CD4-positive, CD25-positive, alpha-beta regulatory T cell (primary cell): Measurements from ENCODE around the gene FRMPD2. TPM values are rescaled to one million over a fixed set of nuclear protein-coding genes. Genes with fewer than 3 reads are reported as not detected.
"Not testable (repeated sequence)": the region's sequence is repeated elsewhere in the genome, so short reads cannot be mapped to it uniquely, and the experiment has no call there.

Experiments used
- ATAC-seq, 2 donors: fragments of 150-1000 bp; cut with Tn5 transposase; one replicate each; pipeline ENCODE4 v1.10.0; 2021; ENCODE audit warnings: low read depth in 2 of 2, moderate number of reproducible peaks in 2 of 2, moderate library complexity in 1 of 2
- DNase-seq, 3 donors: peaks; one replicate each; pipeline versions ENCODE4 v3.0.0 to v3.0.0-alpha.2; 2012 to 2022; ENCODE audit warnings: mixed read lengths in 1 of 3
- H3K27ac ChIP-seq: one replicate; pipeline ENCODE4 v1.7.0; 2013; ENCODE audit warnings: mild to moderate bottlenecking, low read length; ENCODE audit not compliant: insufficient read depth, poor library complexity, severe bottlenecking
- H3K27me3 ChIP-seq: one replicate; pipeline ENCODE4 v1.7.0; 2013; ENCODE audit warnings: low read length; ENCODE audit not compliant: control insufficient read depth, insufficient read depth
- H3K36me3 ChIP-seq: one replicate; pipeline ENCODE4 v1.7.0; 2013; ENCODE audit warnings: mild to moderate bottlenecking, low read length, moderate library complexity; ENCODE audit not compliant: control insufficient read depth, insufficient read depth
- H3K4me1 ChIP-seq: 2 replicates; pipeline ENCODE4 v1.7.0; 2013; ENCODE audit warnings: mild to moderate bottlenecking, low read length; ENCODE audit not compliant: insufficient read depth, control insufficient read depth, poor library complexity, severe bottlenecking
- H3K4me3 ChIP-seq: one replicate; pipeline ENCODE4 v1.7.0; 2013; ENCODE audit warnings: low read depth, mild to moderate bottlenecking, low read length, moderate library complexity
- H3K9me3 ChIP-seq, 2 experiments: 1 replicate in 1 of 2; 2 replicates in 1 of 2; pipeline ENCODE4 v1.7.0; 2013; ENCODE audit warnings: low read length in 2 of 2, mild to moderate bottlenecking in 1 of 2, moderate library complexity in 1 of 2; ENCODE audit not compliant: control insufficient read depth in 2 of 2
- H3K27ac Mint-ChIP-seq, 3 donors: one replicate each; pipeline ENCODE4 v1.8.0; 2020 to 2022; ENCODE audit warnings: mild to moderate bottlenecking in 3 of 3, mixed read lengths in 3 of 3, moderate library complexity in 2 of 3
- H3K27me3 Mint-ChIP-seq: one replicate; pipeline ENCODE4 v1.8.0; 2022; ENCODE audit warnings: mild to moderate bottlenecking, mixed read lengths
- H3K36me3 Mint-ChIP-seq: one replicate; pipeline ENCODE4 v1.8.0; 2020; ENCODE audit warnings: mixed read lengths
- H3K4me1 Mint-ChIP-seq, 4 donors: one replicate each; pipeline ENCODE4 v1.8.0; 2020 to 2022; ENCODE audit warnings: mixed read lengths in 4 of 4, mild to moderate bottlenecking in 1 of 4
- H3K4me3 Mint-ChIP-seq, 4 donors: one replicate each; pipeline ENCODE4 v1.8.0; 2020 to 2022; ENCODE audit warnings: mild to moderate bottlenecking in 4 of 4, mixed read lengths in 4 of 4, moderate library complexity in 3 of 4
- H3K9me3 Mint-ChIP-seq, 7 donors: one replicate each; pipeline ENCODE4 v1.8.0; 2020 to 2022; ENCODE audit warnings: mixed read lengths in 7 of 7, mild to moderate bottlenecking in 3 of 7, moderate library complexity in 2 of 7
- polyA plus RNA-seq, 4 donors: library from polyadenylated mRNA; unstranded; fragments of 300-500 nt; fragmentation: Illumina TruSeq; gene quantifications; one replicate each; pipeline ENCODE4 v1.2.3, GENCODE V29; 2021
- total RNA-seq: library from RNA; stranded (reverse); gene quantifications from one replicate; pipeline ENCODE4 v1.2.3, GENCODE V29; 2022

The FRMPD2 gene
- total and polyA plus RNA-seq, 5 donors from 2014 or later = not detected

DNA sequence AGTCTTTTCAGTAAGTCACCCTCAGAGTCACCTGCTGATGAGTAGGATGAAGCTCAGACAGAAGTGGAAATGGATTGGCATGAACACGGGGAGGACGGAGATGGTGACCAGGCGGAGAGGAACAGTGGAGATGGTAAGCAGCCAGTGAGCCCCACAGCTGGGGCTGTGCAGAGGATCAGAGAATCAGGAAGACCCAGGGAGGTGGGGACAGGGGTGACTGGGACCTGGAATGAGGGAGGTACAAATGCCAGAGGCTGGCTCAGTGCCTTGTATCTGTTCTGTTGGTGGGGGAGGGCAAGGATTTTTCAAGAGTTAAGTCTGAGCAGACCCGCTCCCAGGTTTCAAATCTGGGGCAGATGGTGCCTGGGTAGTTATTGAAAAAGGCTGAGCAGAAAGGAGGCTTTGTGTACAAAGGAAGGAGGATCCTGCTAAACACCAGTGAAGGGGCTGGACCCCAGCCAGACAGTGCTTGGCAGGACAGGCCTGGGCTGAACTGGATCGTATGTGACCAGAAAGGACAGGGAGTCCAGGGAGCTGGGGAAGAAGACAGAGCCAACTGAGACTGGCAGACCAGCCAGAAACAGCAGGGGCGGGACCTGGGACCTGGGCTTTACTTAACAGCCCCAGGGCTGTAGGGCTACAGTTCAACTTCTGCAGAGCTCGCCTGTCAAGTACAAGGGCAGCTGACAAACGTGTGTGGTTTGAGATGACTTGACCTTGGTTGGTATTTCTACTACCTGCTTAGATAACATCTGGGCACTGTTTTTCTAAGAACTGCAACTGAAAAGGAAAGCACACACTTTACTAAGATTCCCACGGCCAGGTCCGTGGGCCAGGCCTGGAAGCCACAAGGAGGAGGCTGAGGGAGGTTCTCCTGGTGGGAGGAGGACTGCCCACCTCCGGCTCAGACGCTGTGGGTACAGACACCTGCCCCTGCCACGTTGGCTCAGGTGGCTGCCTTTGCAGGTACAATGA is 13.2 kb upstream of the FRMPD2 start:
- no peaks in the 10 kb centered on the region for H3K4me1 ChIP-seq
- Mint-ChIP-seq H3K4me3 (no peak overlapping the region), H3K27ac (peak overlapping the region in 2 of 3 donors; percentile 16 to 78), H3K36me3 (peaks cover 6% of the 10 kb centered on the region), H3K4me1 (peaks cover 0 to 17% (median 3%) of the 10 kb centered on the region in 4 donors), H3K27me3 (peaks cover 10% of the 10 kb centered on the region), H3K9me3 (peaks cover 0 to 9% (median 2%) of the 10 kb centered on the region in 7 donors)
- H3K9me3 ChIP-seq = peaks cover 0 to 6% of the 10 kb centered on the region in 2 experiments
- no peak overlapping the region for H3K4me3 ChIP-seq
- peak in 1 of 3 donors; percentile 61 for DNase-seq
- H3K27me3 ChIP-seq = peaks cover 3% of the 10 kb centered on the region
- no peak overlapping the region for H3K27ac ChIP-seq
- ATAC-seq = no peak
- no peaks in the 10 kb centered on the region for H3K36me3 ChIP-seq

DNA sequence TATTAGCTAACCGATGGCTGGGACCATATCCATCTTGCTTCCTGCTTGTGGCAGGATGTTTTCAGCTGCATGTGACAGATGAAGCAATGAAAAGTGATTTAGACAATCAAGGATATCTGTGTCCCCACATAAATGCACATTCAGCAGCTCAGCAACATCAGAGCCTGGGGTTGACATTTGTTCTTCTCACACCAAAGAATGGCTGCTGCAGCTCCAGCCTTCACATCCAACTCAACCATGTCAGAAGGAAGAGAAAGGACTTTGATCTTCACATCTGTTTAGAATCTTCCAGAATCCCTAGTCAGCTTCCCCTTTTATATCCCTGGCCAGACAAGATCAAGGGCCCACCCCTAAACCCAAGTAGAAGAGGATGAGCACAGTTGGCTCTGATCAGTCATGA is 11.9 kb upstream of the FRMPD2 start:
- DNase-seq (no peak), ATAC-seq (no peak)
- Histone ChIP-seq H3K4me1 (no peaks in the 10 kb centered on the region), H3K9me3 (peaks cover 0 to 6% of the 10 kb centered on the region in 2 experiments), H3K36me3 (no peaks in the 10 kb centered on the region), H3K27me3 (peaks cover 3% of the 10 kb centered on the region), H3K4me3 (no peak overlapping the region), H3K27ac (no peak overlapping the region)
- H3K4me3 Mint-ChIP-seq = no peak overlapping the region
- H3K4me1 Mint-ChIP-seq = peaks cover 0 to 17% (median 3%) of the 10 kb centered on the region in 4 donors
- peaks cover 6% of the 10 kb centered on the region for H3K36me3 Mint-ChIP-seq
- H3K27me3 Mint-ChIP-seq = peaks cover 10% of the 10 kb centered on the region
- H3K9me3 Mint-ChIP-seq = peaks cover 0 to 9% (median 2%) of the 10 kb centered on the region in 7 donors
- H3K27ac Mint-ChIP-seq = no peak overlapping the region

DNA sequence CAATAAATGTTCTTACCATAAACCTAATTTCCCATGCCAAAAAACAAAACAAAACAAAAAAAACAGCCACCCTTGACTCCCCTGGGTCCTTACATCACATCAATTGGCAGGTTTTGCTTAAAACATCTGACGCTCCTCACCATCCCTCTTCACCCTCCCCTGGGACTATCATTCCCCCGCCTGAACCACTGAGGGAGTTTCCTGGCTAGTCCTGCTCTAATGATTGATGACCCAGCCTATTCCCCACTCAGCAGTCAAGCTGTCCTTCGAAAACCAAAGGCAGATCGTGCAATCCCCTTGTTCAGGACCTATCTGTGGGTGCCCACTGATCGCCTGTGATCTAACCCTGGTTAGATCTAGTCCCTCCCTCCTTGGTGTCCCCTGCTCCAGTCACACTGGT is 11.2 kb upstream of the FRMPD2 start:
- Mint-ChIP-seq H3K4me3 (no peak overlapping the region), H3K36me3 (peaks cover 6% of the 10 kb centered on the region), H3K27me3 (peaks cover 13% of the 10 kb centered on the region), H3K4me1 (peaks cover 0 to 17% (median 3%) of the 10 kb centered on the region in 4 donors), H3K27ac (no peak overlapping the region), H3K9me3 (peaks cover 0 to 14% (median 2%) of the 10 kb centered on the region in 7 donors)
- Histone ChIP-seq H3K4me3 (no peak overlapping the region), H3K27me3 (peaks cover 3% of the 10 kb centered on the region), H3K4me1 (no peaks in the 10 kb centered on the region), H3K9me3 (peaks cover 0 to 6% of the 10 kb centered on the region in 2 experiments), H3K36me3 (no peaks in the 10 kb centered on the region), H3K27ac (no peak overlapping the region)
- ATAC-seq (no peak), DNase-seq (no peak)

DNA sequence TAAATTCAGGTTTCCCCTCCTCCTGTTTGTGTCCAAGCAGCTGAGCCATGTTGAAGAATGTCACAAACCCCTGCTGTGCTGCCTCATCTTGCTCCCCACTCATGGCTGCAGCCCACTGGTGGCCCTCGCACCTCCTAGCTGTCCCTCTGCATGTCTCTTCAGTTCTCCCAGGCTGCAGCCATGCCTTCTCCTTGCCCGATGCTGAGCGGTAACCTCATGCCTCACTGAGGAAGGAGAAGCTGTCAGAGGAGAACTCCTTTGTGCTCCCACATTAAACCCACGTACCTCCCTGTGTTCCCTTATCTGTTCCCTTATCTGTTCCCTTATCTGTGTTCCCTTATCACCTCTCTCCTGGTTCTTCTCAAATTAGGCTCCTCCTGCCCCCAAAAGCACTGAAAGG is 10.3 kb upstream of the FRMPD2 start:
- Histone ChIP-seq H3K36me3 (no peaks in the 10 kb centered on the region), H3K9me3 (peaks cover 0 to 6% of the 10 kb centered on the region in 2 experiments), H3K27me3 (peaks cover 3% of the 10 kb centered on the region), H3K4me3 (no peak overlapping the region), H3K4me1 (no peaks in the 10 kb centered on the region), H3K27ac (no peak overlapping the region)
- peaks cover 13% of the 10 kb centered on the region for H3K27me3 Mint-ChIP-seq
- H3K9me3 Mint-ChIP-seq = peaks cover 0 to 14% (median 2%) of the 10 kb centered on the region in 7 donors
- H3K36me3 Mint-ChIP-seq = peaks cover 6% of the 10 kb centered on the region
- H3K4me1 Mint-ChIP-seq = peaks cover 0 to 15% (median 2%) of the 10 kb centered on the region in 4 donors
- H3K4me3 Mint-ChIP-seq = no peak overlapping the region
- DNase-seq (no peak), ATAC-seq (no peak)
- H3K27ac Mint-ChIP-seq = no peak overlapping the region

DNA sequence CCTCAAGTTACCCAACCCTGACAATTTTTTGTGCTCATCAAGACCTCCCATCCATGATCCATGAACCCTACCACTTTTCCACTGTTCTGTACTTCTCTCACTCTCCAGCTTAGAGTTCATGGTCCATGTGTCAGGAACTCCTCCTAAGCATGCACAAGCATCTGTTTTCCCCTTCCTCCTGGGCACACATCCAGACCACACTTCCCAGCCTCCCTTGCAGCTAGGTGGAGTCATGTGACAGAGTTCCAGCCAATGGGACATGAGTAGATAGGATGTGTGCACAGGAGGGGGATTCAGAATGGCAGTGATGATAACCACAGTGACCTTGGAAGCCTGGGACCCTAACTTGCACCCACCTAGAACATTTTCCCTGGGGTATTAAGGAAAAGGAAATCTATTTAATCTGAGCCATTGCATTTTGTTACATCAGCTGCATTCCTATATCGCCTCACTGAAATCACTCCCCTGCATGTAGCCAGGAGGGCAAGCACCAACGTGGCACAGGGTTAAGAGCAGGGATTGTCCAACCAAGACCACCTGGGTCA is 9.6 kb upstream of the FRMPD2 start:
- Mint-ChIP-seq H3K36me3 (peaks cover 6% of the 10 kb centered on the region), H3K27me3 (peaks cover 13% of the 10 kb centered on the region), H3K4me1 (peaks cover 0 to 11% (median 0%) of the 10 kb centered on the region in 4 donors), H3K27ac (no peak overlapping the region), H3K9me3 (peaks cover 0 to 14% (median 2%) of the 10 kb centered on the region in 7 donors), H3K4me3 (no peak overlapping the region)
- H3K27ac ChIP-seq = no peak overlapping the region
- H3K36me3 ChIP-seq = no peaks in the 10 kb centered on the region
- no peak overlapping the region for H3K4me3 ChIP-seq
- no peaks in the 10 kb centered on the region for H3K4me1 ChIP-seq
- H3K27me3 ChIP-seq = peaks cover 3% of the 10 kb centered on the region
- ATAC-seq = no peak
- peaks cover 0 to 6% of the 10 kb centered on the region in 2 experiments for H3K9me3 ChIP-seq
- no peak for DNase-seq

DNA sequence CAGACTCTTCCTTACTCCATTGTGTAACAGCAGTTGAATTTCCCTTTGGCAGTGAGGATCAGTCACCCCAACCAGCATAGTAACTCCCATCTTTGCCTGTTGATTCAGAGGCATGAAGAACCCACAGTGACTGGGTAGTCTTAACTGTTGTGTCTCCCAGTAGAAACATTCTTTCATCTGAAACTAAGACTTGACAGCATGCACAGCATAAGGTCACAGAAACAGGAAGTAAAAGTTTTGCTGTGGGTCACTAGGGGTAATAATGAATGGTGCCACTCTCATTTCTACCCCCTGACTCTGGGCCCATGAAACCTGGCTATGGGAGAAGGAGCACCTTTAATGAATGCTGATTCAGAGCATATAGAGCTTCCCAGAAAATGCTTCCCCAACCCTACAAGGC is 8.3 kb upstream of the FRMPD2 start:
- ATAC-seq = no peak
- no peak for DNase-seq
- no peaks in the 10 kb centered on the region for H3K4me1 ChIP-seq
- no peaks in the 10 kb centered on the region for H3K36me3 ChIP-seq
- peaks cover 0 to 6% of the 10 kb centered on the region in 2 experiments for H3K9me3 ChIP-seq
- Mint-ChIP-seq H3K9me3 (peaks cover 0 to 14% (median 2%) of the 10 kb centered on the region in 7 donors), H3K27me3 (peaks cover 13% of the 10 kb centered on the region), H3K27ac (no peak overlapping the region), H3K4me3 (no peak overlapping the region), H3K36me3 (peaks cover 6% of the 10 kb centered on the region), H3K4me1 (peaks cover 0 to 7% (median 0%) of the 10 kb centered on the region in 4 donors)
- H3K27me3 ChIP-seq = peaks cover 3% of the 10 kb centered on the region
- H3K4me3 ChIP-seq = no peak overlapping the region
- H3K27ac ChIP-seq = no peak overlapping the region

DNA sequence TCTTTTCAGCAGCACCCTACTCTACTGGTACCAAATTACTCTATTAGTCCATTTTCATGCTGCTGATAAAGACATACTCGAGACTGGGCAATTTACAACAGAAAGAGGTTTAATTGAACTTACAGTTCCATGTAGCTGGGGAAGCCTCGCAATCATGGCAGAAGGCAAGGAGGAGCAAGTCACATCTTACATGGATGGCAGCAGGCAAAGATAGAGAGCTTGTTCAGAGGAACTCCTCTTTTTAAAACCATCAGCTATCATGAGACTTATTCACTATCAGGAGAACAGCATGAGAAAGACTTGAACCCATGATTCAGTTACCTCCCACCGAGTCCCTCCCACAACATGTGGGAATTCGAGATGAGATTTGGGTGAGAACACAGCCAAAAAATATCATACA is 7.2 kb upstream of the FRMPD2 start:
- not testable (repeated sequence) for ATAC-seq, H3K27ac ChIP-seq, H3K9me3 ChIP-seq, H3K27ac Mint-ChIP-seq, H3K36me3 Mint-ChIP-seq, H3K4me3 ChIP-seq, H3K4me1 ChIP-seq, H3K4me3 Mint-ChIP-seq, DNase-seq, H3K4me1 Mint-ChIP-seq, H3K27me3 ChIP-seq, H3K36me3 ChIP-seq
- Mint-ChIP-seq H3K27me3 (peaks cover 13% of the 10 kb centered on the region), H3K9me3 (peaks cover 0 to 14% (median 2%) of the 10 kb centered on the region in 7 donors)
